Ramos (cell line): ENCODE results near the gene IL27RA.

Experiments used
- in situ Hi-C: fragments of 300-500 bp; cut with MboI; formaldehyde crosslinking; loops from one replicate; pipeline ENCODE4 v1.14.3; 2022; ENCODE audit warnings: low sequenced_read_pairs; ENCODE audit not compliant: unreplicated experiment

Gene IL27RA

DNA sequence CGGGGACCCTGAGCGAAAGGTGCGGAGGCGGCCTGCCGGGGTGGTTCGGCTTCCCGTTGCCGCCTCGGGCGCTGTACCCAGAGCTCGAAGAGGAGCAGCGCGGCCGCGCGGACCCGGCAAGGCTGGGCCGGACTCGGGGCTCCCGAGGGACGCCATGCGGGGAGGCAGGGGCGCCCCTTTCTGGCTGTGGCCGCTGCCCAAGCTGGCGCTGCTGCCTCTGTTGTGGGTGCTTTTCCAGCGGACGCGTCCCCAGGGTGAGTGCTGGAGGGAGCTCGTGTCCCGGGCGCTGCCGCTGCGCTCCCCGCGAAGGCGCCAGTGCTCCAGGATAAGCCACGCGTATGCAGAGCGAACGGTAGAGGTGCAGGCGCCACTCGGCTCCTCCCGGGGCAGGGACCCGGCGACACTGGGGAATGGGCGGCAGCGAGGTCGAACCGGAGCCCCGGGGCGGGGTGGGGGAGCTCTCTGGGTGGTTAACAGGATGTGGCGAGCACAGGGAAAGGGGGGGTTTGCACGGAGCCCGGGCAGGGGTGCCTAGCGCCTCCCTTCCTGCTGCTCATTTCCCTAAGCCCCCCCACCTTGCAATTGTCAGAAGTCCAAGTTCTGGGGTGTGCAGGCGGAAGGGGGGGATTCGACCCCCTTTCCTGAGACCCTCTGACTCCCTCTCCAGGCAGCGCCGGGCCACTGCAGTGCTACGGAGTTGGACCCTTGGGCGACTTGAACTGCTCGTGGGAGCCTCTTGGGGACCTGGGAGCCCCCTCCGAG, at the start of gene IL27RA:
Gene IL27RA, plus strand, starts transcription at position 44 of the 762 bp plus-strand sequence. Its CDS starts 111 bp downstream, at position 155.
- in situ Hi-C loops = no loop called here

DNA sequence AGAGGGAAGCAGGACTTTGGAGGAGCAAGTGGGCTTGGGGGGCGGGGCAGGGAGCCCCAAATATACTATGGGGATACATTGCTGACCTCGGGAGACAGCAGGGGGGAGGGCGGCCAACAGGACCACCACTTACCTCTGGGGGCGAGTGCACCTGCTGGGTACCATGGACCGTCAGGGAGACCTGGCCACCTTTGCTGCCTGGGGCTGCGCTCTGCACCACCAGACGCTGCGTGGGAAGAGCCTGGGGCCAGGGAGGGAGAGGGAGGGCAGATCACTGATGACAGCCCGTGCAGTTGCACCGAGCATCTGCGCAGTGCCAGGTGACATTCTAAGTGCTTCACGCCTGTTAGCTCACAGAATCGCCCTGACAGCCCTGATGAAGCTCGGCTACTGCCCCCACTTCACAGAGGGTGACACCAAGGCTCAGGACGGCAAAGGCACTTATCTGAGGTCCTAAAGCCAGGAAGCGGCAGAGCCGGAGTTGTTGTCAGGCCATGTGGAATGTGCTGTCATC, 49.5 kb upstream of the IL27RA start:
- in situ Hi-C loops = no loop called here

GRCh38 chr19:13982773-13983172, 48.8 kb upstream of the IL27RA start:
- in situ Hi-C loops = no loop called here

GRCh38 chr19:13983213-13983889, 48.2 kb upstream of the IL27RA start:
- in situ Hi-C loops = no loop called here

- in situ Hi-C loops = no loop called here
These were observed 47.4 kb upstream of the IL27RA start for GRCh38 chr19:13984186-13984585.

DNA sequence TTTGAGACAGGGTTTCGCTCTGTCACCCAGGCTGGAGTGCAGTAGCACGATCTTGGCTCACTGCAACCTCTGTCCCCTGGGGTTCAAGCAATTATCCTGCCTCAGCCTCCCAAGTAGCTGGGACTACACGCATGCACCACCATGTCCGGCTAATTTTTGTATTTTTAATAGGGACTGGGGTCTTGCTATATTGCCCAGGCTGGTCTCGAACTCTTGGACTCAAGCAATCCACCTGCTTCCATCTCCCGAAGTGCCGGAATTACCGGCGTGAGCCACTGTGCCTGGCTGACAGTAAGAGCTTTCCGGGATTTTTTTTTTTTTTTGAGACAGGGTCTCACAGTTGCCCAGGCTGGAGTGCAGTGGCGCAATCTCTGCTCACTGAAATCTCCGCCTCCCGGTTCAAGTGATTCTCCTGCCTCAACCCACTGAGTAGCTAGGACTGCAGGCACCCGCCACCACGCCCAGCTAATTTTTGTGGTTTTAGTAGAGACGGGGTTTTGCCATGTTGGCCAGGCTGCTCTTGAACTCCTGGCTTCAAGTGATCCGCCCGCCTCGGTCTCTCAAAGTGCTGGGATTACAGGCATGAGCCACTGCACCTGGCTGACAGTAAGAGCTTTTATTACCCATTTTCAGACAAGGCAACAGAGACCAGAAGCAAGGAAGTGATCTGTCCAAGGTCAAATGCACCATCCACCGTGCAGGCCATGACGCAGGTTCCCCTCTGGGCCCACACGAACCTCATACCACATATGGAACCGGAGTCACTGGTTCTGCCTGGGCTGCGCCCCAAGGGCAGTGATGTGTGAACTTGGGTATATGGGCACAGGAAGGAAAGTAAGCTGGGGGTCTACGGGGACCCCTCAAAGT, 46.5 kb upstream of the IL27RA start:
- in situ Hi-C loops = no loop called here

GRCh38 chr19:13985771-13986347, 45.7 kb upstream of the IL27RA start:
- in situ Hi-C loops = no loop called here

DNA sequence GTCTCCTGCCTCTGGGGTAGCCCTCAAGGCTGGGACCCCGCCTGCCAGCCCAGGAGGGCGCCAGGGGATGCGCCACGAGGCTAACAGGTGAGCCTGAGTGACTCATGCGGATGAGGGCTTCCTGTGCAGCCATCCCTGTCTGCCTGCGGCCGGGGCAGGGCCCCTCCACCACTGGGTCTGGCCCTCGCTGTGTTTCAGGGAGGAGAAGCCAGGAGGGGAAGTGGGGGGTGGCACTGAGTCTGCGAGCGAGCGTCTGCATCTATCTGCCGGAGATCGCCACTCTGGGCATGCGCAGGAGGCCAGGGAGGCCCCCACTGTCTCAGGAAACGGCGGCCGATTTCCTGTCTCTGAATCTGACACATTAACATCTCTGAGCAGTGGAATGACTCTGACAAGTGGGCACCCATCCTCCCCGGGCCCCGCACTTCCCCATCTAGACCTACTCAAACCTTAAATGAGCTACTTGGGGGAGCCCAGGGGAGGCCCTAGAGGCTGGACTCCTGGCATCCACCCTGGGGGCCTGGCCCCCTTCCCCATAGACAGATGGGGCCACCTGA, 45.1 kb upstream of the IL27RA start:
- in situ Hi-C loops = no loop called here

- in situ Hi-C loops = no loop called here
These were observed 44.3 kb upstream of the IL27RA start for GRCh38 chr19:13987101-13987890.

GRCh38 chr19:13989487-13989886, 42.1 kb upstream of the IL27RA start:
- in situ Hi-C loops = no loop called here

- in situ Hi-C loops = no loop called here
These were observed 41.5 kb upstream of the IL27RA start for GRCh38 chr19:13990085-13990484.

GRCh38 chr19:13992025-13992424, 39.5 kb upstream of the IL27RA start:
- in situ Hi-C loops = no loop called here

- in situ Hi-C loops = no loop called here
These were observed 37.8 kb upstream of the IL27RA start for GRCh38 chr19:13993590-13994300.

GRCh38 chr19:13995017-13995728, 36.4 kb upstream of the IL27RA start:
- in situ Hi-C loops = no loop called here

DNA sequence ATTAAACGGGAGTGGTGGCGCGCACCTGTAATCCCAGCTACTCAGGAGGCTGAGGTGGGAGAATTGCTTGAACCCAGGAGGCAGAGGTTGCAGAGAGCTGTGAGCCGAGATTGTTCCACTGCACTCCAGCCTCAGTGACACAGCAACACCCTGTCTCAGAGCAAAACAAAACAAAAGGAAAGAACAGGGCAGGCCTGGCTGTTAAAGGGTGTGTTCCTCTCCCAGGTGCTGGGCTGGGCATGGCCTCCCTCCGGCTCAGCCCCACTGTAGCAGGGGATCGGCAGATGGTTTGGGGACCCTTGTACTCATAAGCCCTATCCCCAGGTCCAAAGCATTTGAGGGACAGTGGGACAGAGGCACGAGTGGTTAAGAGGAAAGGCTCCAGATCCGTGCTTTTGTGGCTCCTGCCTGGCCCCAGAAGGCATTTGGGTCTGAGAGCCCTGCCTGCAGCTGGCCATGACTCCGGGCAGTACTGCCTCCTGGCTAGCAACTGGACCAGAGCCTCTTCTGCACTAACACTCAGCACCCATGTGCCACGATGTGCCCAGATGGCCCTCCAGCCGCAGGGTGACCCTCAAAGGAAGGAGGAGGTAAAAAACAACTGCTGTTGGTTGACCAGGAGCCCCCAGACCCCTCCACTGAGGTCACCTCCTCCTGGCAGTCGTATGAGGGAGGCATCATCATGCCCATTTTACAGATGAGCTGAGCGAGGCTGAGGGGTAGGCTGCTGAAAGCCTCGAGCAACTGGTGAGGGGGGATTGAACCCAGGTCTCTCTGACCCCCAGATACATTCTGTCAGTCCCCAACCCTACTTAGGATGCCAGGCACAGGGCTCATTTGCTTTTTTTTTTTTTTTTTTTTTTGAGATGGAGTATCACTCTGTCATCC, 35.4 kb upstream of the IL27RA start:
- in situ Hi-C loops = no loop called here

DNA sequence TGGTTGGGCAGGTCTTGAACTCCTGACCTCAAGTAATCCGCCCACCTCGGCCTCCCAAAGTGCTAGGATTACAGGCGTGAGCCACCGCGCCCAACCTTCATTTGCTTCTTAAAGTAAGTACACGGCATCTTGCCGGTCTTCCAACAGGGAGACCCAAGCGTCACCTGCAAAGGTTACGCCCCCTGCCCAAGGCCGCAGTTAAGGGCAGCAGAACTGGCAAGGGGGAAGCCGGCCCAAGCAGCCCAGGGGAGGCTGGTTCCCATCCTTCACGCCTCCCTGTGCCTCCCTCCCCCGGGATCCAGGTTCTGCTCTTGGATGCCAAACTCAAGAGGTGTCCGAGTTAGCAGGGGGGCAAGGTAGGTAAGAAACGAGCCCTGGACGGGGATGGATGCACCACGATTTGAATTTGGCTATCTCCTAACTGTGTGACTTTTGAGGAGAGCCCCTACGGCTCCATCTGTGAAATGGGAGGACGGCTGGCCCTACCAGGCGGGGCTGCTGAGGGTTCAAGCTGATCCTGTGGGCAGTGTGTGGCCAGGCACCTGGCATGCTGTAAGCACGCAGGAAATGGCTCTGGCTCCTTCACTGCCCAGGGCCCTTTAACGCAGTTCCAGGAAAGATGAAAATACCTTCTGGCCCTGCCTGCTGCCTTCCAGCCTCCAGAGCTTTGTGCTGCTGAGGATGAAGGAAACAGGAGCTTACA, 34.5 kb upstream of the IL27RA start:
- in situ Hi-C loops = no loop called here

DNA sequence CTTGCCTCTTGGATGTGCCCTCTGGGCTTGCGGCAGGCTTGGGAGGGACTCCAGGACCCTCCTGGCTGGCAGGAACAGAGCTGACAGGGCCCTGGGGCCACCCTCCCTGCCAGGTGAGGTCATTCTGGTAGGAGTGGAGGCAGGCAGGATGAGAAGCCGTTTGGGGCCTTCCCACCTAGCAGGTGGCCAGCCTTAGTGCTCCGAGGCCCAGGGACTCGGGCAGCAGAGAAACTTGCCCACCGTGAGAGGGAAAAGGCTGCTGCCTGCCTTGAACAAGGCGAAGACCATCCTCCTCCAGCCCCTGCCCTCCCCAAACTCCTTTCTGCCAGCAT, 34.0 kb upstream of the IL27RA start:
- in situ Hi-C loops = no loop called here
